CD4-positive, alpha-beta T cell treated with Interleukin-4 for 1 hour (primary cell): ENCODE data around the gene PSMD4.

Experiments
- DNase-seq, 2 donors: peaks; one replicate each; pipeline ENCODE4 v3.0.0-alpha.2; 2020 to 2022

PSMD4 gene

DNA sequence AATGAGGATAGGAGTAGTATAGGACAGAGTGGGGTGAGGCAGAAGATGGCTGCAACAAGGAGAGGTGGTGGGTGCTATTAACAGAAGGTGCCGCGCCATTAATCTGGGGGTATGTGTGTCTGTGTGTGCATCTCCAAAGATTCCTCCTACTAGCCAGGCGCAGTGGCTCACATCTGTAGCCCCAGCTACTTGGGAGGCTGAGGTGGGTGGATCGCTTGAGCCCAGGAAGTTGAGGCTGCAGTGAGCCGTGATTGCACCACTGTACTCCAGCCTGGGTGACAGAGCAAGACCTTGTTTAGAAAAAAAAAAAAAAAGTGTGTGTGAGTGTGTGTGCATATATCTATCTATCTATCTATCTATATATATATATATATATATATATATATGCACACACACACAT is 20.8 kb downstream of the PSMD4 start:
- DNase-seq, result peak in 1 of 2 donors; percentile 44

DNA sequence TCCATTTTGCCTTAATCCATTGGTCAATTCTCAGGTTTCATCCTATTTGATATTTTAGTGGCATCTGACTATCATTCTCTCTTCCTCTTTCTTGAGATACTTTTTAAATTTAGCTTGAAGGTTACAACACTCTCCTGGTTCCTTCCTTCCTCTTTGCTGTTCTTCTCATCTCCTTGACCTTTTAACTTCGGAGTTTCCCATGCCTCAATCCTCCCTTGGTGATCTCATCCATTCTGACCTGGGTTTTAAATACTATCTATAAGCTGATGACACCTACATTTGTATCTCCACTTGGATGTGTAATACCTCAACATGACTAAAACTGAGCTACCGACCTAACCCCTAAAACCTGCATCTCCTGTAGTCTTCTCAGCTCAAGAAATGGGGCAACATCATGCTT is 22.7 kb downstream of the PSMD4 start:
- peak; percentile 26 to 52 for DNase-seq

DNA sequence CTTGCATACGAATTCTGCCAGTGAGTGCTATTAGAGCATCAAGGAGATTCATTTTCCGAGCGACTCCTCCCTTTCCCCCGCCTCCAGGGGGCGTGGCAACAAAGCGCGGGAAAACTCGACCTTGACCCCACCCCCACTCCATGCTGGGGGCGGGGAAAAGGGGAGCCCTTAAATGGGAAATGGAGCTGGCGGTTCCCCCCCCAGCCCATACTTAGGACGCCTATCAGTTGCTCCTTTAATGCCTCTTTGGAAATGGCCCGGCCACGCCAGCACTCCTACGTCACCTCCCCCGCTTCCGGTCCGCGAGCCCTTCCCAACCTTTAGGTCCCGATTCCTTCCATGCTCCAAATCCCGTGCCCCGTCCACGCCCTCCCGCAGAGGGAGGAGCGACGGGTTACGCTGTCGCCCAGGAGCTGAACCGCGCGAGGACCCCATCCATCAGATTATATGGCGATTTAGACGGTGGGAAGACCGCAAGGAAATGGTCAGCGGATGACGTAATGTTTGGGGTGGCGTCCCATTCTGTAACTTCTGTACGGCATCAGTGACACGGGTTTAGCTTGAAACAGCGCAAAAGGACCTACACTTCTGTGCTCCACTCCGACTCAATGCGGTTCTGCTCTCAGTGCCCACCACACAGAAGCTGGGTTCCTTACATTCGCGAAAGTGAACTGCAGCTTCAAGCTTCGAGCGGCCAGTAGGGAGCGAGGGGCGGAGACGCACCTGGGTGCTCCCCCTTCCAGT is 26.9 kb downstream of the PSMD4 start:
- peak; percentile 94 to 97 for DNase-seq

DNA sequence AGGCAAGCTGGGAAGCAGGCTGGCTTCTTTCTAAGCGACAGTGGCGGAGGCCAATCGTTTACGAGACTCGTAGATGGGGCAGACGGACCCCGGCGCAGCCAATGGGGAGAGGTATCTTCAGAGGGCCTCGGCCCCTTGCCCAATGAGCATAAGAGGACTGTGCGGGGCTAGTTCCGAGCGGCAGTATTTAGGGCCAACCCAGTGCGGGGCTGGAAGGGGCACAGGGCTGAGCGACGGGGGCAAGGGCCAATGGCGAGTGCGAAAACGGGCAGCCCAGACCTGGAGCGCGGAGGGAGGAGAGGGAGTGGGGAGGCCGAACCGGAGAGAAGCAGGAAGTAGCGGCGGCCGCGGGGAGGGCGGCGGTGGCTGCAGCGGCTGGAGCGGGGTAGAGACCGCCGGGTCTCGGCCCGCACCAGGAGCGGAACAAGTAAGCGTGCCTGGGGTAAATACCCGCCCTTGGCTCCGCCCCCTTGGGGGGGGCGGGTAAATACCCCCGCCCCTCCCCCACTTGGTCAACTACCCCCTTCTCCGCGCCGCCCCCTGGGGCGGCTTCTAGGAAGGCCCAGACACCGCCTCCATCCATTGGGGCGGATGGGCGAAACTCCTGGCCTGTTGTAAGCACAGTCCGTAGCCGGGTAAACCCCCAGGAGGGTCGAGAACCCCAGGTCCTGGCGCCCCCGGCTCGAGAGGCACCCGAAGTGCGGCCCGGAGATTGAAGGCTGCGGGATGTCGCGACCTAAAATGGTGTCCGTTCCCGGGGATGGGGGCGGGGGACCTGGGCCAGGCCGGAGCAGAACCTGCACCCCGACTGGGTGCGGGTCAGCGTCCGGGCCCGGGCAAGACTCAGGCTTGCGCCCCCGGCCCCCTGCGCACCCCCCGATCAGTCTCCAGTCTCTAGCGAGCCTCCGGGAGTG is 27.7 kb downstream of the PSMD4 start, which contains the start of gene ZNF687:
TSS of gene ZNF687 (plus strand) at position 331 of the 914 bp plus-strand sequence. CDS start 3,993 bp downstream, outside the sequence.
- DNase-seq, result peak; percentile 99 to 100

DNA sequence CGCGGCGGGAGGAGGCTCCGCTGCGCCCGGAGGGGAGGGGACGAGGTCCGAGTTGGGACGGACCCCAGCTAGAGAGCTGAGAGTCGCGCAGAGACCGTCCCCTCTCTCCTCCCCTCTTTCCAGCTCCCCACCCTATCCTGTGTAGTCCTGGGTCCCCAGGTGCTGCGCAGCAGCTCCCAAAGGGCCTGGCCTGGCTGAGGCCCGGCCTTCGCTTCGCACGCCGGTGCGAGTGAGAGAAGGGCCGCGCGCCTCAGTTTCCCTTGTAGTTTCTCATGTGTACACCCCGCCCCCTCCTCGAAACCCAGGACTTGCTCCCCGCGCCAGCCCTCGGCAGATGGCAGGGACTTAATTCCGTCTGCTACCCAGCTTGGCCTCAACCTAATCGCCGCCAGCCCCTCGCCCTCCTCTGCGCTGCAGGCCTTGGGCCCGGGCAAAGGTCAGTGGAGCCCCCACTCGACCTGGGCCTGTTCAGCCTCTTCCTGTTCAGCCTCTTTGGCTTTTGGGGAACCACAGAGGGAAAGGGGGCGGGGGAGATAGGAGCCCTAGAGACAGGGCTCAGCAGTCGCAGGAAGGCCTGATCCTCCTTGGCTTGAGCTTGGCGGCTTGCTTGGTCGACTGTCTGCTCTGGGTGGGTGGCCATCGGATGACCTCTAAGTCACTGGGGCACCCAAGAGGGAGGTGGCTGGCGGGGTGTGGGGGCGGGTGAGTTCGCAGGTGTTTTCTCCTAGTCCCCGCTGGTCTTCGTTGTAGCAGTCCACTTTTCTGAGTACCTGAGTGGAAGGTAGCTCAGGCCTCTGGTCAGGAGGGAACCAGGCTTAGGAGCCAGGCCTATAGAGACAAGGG is 28.6 kb downstream of the PSMD4 start:
- DNase-seq, result peak; percentile 14 to 45

DNA sequence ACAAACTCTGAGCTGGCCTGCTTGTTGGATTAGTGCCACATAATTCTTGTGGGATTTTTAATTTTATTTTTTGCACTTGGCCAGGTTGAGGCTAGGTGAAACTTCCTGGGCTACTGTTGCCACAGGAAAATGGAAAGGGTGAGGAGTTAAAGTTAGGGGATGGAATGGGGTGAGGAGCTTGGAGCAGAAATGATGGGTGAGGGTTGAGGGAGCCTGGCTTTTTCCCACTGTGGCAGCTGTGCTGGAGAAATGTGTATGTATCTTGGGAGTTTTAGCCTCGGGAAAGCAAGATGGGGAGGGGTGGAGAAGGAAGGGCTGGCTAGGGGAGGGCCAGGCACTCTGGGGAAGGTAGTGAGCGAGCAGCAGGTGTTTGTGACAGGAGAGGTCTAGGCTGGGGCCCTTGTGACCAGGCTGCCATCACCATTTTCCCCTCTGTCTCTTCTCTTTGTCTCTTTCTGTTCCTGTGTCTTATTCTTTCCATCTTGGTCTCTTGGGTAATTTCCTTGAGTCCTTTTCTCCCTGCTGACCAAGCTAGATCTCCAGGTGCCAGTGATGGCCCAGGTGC is 29.6 kb downstream of the PSMD4 start:
- DNase-seq, result no peak

DNA sequence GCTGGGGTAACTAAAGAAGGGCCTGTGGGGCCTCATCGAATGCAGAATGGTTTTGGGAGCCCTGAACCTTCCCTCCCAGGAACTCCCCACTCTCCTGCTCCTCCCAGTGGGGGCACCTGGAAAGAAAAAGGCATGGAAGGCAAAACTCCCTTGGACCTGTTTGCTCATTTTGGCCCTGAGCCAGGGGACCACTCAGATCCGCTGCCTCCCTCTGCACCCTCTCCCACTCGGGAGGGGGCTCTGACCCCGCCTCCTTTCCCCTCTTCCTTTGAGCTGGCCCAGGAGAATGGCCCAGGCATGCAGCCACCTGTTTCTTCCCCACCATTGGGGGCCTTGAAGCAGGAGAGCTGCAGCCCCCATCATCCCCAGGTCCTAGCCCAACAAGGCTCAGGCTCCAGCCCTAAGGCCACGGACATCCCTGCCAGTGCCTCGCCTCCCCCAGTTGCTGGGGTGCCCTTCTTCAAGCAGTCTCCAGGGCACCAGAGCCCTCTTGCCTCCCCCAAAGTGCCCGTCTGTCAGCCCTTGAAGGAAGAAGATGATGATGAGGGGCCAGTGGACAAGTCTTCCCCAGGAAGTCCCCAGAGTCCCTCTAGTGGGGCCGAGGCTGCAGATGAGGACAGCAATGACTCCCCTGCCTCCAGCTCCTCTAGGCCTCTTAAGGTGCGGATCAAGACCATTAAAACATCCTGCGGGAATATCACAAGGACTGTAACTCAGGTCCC is 32.2 kb downstream of the PSMD4 start:
- DNase-seq, result no peak

DNA sequence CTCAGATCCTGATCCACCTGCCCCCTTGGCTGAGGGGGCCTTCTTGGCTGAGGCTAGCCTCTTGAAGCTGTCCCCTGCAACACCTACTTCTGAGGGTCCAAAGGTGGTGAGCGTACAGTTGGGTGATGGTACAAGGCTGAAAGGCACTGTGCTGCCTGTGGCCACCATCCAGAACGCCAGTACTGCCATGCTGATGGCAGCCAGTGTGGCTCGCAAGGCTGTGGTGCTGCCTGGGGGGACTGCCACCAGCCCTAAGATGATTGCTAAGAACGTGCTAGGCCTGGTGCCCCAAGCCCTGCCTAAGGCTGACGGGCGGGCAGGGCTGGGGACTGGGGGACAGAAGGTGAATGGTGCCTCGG is 32.8 kb downstream of the PSMD4 start:
- no peak for DNase-seq

DNA sequence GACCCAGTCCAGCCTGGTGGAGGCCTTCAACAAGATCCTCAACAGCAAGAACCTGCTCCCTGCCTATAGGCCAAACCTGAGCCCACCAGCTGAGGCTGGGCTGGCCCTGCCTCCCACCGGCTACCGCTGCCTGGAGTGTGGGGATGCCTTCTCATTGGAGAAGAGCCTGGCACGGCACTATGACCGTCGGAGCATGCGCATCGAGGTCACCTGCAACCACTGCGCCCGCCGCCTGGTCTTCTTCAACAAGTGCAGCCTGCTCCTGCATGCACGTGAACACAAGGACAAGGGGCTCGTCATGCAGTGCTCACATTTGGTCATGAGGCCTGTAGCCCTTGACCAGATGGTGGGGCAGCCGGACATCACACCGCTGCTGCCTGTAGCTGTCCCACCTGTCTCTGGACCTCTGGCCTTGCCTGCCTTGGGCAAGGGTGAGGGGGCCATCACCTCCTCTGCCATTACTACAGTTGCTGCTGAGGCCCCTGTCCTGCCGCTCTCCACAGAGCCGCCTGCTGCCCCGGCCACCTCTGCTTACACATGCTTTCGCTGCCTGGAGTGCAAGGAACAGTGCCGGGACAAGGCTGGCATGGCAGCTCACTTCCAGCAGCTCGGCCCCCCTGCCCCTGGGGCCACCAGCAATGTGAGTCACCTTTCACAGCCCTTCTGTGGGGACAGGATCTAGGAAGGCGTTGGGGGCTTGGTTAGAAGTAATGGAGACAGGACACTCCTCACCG is 33.4 kb downstream of the PSMD4 start:
- DNase-seq, result no peak

DNA sequence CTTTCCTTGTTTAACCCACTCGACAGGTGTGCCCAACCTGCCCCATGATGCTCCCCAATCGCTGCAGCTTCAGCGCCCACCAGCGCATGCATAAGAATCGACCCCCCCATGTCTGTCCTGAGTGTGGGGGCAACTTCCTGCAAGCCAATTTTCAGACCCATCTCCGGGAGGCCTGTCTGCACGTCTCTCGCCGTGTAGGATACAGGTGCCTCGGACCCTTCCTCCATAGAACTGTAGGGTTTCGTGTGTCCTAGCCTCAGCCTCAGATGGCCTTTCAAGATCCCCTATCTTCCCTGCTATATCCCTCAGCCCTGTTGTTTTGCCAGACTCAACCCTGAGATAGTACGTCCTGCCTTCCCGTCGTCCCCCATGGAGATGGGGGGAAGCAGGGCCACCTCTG is 34.0 kb downstream of the PSMD4 start:
- no peak for DNase-seq

DNA sequence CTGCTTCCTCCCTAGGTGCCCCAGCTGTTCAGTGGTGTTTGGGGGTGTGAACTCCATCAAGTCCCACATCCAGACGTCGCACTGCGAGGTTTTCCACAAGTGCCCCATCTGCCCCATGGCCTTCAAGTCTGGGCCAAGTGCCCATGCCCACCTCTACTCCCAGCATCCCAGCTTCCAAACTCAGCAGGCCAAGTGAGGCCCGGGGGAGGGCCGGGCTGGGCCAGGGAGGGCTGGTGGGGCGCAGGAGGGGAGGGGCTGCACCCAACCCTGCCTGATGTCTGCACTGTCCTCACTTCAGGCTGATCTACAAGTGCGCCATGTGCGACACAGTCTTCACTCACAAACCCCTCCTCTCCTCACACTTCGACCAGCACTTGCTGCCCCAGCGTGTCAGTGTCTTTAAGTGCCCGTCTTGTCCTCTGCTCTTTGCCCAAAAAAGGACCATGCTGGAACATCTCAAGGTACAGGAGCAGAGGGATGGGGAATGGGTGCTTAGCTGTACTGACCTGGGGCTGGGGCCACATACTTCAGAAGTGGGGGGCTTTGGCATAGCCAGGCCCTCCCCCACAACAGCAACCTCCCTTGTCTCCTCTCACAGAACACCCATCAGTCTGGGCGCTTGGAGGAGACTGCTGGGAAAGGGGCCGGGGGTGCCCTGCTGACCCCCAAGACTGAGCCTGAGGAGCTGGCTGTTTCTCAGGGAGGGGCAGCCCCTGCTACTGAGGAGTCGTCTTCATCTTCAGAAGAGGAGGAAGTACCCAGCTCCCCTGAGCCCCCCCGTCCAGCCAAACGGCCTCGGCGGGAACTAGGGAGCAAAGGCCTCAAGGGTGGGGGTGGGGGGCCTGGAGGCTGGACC is 34.8 kb downstream of the PSMD4 start:
- DNase-seq, result no peak

DNA sequence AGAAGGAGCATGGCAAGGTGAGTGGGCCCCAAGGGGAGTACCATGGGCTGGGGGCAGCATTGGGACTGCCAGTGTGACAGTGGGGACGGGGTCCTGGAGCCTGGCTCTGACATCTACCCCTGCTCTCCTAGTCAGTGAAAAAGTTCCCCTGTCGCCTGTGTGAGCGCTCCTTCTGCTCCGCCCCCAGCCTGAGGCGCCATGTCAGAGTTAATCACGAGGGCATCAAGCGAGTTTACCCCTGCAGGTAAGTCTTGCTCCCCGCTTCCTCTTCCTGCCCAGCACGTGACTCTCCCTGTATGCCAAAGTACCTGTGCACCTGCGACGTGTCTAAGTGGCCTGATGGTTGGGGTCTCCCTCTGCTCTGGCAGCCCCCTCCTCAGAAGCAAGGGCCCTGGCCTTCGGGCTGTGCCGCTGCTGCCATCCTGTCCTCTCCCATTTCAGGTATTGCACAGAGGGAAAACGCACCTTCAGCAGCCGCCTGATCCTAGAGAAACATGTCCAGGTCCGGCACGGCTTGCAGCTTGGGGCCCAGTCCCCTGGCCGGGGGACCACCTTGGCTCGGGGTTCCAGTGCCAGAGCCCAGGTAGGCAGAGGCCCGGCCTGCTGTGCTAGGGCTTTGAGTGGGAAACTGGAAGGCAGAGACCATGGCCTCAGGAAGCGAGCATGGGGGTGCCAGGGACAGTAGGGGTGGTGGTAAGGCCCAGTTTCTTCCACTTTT is 35.6 kb downstream of the PSMD4 start:
- no peak for DNase-seq

DNA sequence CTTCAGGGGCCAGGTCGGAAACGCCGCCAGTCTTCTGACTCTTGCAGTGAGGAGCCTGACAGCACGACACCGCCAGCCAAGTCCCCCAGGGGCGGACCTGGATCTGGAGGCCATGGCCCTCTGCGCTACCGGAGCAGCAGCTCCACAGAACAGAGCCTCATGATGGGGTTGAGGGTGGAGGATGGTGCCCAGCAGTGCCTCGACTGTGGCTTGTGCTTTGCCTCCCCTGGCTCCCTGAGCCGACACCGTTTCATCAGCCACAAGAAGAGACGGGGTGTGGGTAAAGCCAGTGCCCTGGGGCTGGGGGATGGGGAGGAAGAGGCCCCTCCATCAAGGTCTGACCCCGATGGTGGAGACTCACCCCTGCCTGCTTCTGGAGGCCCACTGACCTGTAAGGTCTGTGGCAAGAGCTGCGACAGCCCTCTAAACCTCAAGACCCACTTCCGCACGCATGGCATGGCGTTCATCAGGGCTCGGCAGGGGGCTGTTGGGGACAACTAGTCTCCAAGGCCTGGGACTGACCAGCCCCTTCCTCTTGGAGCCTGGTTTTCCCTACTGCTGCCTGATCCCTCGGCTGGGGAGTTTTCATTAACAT is 36.3 kb downstream of the PSMD4 start:
- no peak for DNase-seq

DNA sequence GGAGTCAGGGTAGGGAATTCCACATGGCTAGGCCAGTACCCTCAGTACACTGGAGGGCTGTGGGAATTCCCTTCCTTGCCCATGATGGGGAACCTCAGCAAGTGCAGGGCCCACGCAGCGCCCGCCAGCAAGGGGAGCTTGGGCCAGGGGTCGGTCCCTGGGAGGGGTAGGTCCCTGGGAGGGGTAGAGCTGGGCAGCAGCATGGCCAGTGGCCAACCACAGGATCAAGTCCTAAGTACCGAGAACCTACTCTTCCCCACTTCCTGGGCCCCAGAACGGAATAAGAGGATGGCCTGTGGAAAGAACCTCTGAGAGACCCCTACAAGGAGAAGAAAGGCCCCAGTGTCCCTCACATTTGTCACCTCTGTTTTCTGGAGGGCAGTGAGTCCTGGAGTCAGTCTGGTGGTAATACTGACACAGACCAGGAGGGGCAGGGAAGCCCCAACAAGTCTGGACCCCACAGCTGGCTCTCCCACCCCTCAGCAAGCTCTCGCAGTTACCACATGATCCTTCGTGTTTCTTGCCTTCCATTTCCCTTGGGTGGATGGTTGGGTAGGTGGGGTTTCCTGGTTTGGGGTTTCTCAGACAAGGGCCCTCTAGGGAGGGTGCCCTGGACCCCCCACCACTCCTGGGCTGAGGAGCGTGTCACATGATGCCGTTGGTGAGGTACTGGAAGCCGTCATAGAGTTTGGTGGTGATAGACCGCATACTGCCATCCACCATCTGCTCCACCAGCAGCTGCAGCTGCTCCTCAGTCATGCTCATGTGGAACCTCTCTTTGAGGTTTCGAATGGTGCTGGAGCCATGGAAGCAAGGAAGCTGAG is 37.9 kb downstream of the PSMD4 start:
- peak; percentile 7 to 16 for DNase-seq

DNA sequence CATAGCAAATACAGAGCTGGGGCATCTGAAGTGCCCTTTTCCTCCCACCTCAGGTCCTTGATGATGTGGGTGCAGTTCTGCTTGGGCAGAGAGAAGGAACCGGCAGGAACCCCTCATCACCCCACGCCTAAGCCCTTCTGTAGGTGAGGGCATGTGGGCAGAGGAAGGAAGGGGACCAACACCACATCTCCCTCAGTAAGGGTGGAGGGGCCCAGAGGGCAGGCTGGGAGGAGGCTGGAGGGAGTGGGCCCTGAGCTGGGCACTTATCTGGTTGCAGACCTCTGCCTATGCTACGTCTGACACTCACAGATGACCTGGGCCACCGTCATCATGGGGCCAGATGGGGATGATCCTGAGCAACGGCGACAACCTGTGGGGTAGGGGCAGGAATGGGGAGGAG is 38.6 kb downstream of the PSMD4 start:
- no peak for DNase-seq

DNA sequence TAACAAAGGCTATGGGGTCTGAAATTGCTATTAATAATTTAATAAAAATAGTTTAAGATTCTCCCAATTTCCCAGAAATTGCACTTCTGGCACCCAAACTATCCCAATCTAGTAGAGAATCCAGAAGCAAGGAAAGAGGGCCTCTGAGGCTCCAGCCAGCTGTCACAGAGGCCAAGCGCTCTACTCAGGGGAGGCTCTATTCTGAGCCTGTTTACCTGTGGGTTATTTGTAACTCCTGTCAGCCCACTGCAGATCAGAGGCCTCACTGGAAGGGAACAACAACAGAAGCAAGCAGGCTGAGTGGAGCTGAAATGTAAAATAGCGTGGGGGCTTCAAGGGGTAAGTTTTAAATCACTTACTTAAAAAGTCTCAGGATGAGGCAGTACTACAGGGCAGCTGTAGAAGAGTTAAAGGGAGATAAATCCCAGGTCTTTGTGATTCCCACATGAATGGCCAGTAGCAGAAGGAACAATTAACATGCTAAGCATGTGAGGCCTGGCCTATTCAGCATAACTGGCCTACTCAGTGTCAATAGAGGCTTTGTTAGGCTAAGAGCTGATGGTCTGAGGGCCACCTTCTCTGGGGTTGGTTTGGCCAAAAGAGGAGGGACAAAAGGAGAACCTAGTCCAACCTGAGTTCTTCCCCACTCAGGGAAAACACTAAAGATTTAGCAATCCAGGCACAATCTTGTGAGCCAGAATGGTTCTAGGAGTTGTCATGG is 40.4 kb downstream of the PSMD4 start:
- DNase-seq, result no peak

DNA sequence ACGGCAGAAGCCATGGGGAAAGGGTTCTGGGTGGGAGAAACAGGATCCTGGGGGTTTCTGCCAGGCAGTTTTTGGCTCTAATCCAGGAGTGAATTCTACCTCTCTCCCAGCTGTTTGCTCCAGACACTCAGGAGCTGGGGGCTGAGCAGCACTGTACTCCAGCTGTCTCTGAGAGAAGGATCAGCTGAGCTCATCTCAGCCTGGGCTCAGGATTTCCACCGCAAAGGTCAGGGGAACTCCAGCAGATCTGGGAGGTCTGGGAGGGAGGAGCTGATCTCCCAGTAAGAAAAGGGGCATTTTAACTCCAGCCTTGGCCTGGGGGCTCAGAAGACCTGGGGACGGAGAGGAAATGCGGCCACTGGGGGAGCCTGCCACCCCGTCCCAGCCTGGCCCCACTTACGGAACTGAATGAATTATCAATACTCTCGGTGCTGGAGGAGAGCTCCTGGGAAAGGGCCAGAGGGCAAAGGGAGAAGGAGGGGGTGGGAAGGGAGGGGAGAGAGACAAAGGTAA is 55.3 kb downstream of the PSMD4 start:
- DNase-seq, result no peak
